ENCODE data around the gene CFL1.
A peak's percentile ranks its signal among the peaks of the same experiment; 100 is the strongest.
"Not testable (repeated sequence)": the region's sequence is repeated elsewhere in the genome, so short reads cannot be mapped to it uniquely, and the experiment has no call there.

CFL1 gene

GRCh38 chr11:65859812-65860277, 1.9 kb upstream of the CFL1 start:
- no peak for DNase-seq (ENCODE audit: low read depth in 2 of 2, low spot score in 1 of 2)

- peak; percentile 97 to 98 for DNase-seq (ENCODE audit: low read depth in 2 of 2, low spot score in 1 of 2)
Measured at GRCh38 chr11:65859095-65859811, 1.3 kb upstream of the CFL1 start.

DNA sequence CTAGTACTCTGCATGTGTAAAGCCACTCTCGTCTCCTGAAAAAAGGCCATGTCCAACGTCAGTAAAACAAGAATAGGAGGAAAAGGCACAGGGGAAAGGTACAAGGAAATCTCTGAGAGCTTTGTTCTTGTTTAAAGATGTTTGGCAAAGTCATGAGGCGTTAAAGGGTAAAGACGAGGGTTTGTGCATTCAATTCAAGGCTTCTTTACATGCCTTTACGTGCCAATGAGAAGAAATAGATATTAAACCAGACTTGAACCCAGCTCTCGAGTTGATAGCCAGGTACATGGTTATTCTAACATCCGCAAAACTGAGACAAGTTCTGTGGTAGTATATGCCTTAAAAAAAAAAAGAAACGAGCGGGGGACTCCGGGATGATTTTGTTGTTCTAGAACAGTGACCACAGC, 704 bp upstream of the CFL1 start:
- no peak for DNase-seq (ENCODE audit: low read depth in 2 of 2, low spot score in 1 of 2)

DNA sequence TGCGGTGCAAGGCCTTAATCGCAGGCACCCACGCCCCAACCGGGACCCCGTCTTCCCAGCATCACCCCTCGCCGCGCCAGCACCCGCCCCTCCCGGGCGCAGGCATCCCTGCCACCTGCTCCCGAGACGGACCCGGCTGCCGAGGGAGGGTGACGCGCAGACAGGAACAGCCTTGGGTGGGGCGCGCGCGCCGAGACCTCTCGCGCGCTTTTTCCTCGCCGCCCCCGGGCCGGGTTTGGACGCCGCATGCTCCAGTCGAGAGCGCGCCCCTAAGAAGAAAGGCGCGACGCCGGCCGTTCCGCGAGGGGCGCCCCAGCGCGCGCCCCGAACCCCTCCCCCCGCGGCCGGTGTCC, 504 bp downstream of the CFL1 start:
- peak; percentile 41 to 45 for DNase-seq (ENCODE audit: low read depth in 2 of 2, low spot score in 1 of 2)

DNA sequence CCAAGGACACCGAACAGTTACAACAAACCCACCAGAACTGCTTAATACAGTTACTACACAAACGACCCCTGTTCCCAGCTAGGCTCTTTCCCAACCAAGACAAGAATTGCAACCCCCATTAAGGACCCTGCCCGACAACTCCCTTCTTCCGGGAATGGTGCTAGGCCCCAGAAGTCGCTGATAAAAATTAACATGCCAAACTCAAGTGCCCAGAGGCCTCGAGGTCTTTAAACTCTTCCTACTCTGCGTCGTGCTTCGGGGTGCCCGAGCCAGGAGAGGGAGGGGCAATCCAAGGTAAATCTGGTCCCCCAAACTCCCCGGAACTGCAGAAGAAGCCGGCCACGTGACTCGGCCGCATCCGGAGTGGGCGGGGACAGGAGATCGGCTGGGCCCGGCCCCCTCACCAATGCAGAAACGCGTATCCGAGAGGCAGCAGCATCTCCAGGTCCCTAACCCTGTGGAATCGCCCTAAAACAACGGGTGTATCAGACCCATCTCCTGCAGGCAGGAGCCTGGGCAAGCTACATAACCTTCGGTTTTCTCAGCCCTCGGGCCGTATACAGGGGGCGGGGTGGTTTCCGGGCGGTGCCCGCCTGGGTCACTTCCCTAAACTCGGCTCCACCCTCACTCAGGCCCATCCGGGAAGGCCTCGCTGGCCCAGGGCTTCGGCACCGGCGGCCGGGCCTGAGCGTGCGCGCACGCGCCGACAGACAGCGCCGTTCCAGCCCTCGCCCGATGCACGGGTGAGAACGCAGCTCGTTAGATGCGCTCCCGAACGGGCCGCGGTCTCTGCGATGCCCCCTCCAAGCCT, 1.1 kb downstream of the CFL1 start:
- DNase-seq (ENCODE audit: low read depth in 2 of 2, low spot score in 1 of 2), result peak; percentile 68 to 72

- DNase-seq (ENCODE audit: low read depth in 2 of 2, low spot score in 1 of 2), result no peak
Measured at GRCh38 chr11:65855927-65856363, 2.0 kb downstream of the CFL1 start.

GRCh38 chr11:65854852-65855837, 2.8 kb downstream of the CFL1 start:
- no peak for DNase-seq (ENCODE audit: low read depth in 2 of 2, low spot score in 1 of 2)

DNA sequence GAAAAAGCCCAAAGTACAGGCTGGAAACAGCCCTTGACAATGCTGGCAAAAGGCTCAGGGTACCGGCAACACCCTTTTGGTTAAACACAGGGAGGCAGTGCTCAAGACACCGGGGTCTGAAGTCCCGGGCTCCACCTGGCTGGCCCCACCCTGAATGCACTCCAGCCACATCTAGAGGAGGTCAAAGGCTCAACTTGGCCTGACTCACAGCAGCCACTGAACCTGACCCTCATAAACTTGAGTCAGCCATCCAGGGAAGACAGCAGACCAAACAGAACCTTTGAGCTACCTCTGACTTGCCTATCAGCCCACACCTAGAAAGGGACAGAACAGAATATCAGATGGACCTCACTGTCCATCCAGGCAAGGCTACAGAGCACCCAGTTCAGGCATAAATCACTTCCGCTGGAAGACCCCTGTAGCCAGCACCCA, 3.8 kb downstream of the CFL1 start:
- DNase-seq (ENCODE audit: low read depth in 2 of 2, low spot score in 1 of 2), result no peak

GRCh38 chr11:65853246-65853979, 4.6 kb downstream of the CFL1 start:
- DNase-seq (ENCODE audit: low read depth in 2 of 2, low spot score in 1 of 2), result no peak

GRCh38 chr11:65852508-65853245, 5.3 kb downstream of the CFL1 start:
- DNase-seq (ENCODE audit: low read depth in 2 of 2, low spot score in 1 of 2), result no peak

- DNase-seq (ENCODE audit: low read depth in 2 of 2, low spot score in 1 of 2), result no peak
Measured at GRCh38 chr11:65851811-65852507, 6.0 kb downstream of the CFL1 start.

DNA sequence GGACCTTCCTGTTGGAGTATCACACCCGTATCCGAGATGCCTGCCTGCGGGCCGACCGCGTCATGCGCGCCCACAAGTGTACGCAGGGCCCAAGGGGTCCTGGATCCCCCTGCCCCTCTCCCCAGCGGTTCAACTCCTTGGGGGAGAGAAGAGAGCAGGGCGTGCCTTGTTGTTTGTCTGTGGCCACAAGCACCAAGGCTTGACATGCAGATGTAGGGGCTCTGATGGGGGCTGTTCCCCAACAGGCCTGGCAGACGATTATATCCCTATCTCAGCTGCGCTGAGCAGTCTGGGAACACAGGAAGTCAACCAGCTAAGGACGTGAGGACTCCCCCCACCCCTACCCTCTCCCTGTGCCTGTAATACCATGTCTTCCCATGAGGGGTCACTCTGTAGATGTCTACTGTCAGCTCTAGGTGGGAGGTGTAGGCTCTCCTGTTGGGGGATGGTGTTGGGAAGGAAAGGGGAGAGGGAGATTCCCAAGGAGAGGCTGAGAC, 6.8 kb downstream of the CFL1 start:
- DNase-seq (ENCODE audit: low read depth in 2 of 2, low spot score in 1 of 2), result no peak

DNA sequence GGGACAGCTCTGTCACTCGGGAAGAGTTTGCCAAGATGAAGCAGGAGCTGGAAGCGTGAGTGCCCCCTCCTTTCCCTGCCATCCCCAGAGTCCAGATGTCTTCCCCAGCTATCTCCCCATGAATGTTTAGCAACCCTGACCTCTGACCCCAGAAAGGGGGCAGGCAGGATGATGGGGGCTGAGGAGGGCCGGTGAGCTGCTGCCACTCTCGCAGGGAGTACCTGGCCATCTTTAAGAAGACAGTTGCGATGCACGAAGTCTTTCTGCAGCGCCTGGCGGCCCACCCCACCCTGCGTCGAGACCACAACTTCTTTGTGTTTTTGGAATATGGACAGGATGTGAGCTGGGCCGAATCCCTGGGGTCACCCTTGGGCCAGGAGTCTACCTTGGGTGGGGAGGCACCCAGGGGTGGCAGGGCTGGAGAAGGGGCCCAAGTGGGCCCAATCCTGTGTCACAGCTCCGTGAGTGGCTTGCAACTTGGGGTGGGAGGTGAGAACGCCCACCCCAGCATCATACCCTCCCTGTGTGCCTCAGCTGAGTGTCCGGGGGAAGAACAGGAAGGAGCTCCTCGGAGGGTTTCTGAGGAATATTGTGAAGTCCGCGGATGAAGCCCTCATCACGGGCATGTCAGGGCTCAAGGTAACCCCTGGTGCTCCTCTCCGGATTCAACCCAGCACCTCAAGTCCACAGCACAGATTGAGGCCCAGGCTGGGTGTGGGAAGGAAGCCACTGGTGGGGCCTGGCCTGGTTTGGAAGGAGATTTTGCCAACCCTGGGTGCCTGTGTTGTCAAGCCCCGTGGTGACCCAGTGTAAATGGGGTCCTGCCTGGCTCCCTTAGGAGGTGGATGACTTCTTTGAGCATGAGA, 7.5 kb downstream of the CFL1 start:
- DNase-seq (ENCODE audit: low read depth in 2 of 2, low spot score in 1 of 2), result no peak

DNA sequence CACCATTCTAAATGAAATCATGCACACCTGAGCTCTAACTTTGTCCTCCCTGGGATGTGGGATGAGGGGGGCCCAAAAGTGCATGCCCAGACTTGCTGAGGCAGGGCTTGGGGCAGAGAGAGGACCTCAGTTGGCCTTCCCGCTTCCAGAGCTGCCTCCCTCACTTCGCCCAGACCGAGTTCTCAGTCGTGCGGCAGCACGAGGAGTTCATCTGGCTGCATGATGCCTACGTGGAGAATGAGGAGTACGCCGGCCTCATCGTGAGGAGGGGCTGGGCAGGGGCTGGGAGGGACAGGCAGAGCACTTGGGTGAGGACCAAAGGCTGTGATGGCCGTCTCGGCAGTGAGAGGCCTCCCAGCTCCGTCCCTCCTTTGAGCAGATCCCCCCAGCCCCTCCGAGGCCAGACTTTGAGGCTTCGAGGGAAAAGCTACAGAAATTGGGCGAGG, 8.2 kb downstream of the CFL1 start:
- DNase-seq (ENCODE audit: low read depth in 2 of 2, low spot score in 1 of 2), result no peak

DNA sequence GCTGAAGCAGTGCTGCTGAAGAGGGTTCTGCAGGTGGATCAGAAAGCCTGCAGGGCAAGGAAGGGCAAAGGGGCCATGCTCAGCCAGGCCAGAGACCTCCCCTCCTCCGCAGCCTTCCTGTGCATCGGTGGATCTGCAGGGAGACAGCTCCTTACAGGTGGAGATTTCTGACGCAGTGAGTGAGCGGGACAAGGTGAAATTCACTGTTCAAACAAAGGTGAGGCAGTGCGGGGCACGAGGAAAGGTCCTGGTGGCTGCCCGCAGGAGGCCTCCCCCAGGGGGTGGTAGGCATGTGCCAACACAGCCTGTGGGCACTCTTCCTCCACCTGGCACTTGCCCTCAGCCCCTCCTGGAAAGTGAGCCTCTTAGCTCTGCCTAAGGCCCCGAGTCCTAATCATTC, 8.6 kb downstream of the CFL1 start:
- no peak for DNase-seq (ENCODE audit: low read depth in 2 of 2, low spot score in 1 of 2)

DNA sequence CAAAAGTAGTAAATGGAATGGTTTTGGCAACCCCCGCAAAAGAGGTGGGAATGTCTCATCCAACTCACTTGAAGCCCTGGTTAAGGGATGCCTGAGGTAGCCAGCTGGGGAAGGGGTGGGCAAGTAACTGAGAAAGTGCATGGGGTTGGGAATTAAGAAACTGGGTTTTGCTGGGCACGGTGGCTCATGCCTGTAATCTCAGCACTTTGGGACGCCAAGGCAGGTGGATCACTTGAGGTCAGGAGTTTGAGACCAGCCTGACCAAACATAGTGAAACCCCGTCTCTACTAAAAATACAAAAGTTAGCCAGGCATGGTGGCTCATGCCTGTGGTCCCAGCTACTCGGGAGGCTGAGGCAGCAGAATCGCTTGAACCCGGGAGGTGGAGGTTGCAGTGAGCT, 9.3 kb downstream of the CFL1 start:
- not testable (repeated sequence) for DNase-seq (ENCODE audit: low read depth in 2 of 2, low spot score in 1 of 2)

- no peak for DNase-seq (ENCODE audit: low read depth in 2 of 2, low spot score in 1 of 2)
Measured at GRCh38 chr11:65847746-65848145, 10.2 kb downstream of the CFL1 start.

GRCh38 chr11:65844231-65844872, 13.6 kb downstream of the CFL1 start:
- no peak for DNase-seq (ENCODE audit: low read depth in 2 of 2, low spot score in 1 of 2)
